GM19023 (cell line): ENCODE data around the gene BCOR.

Experiments
- ATAC-seq: cut with Tn5 transposase; IDR thresholded peaks from one replicate; pipeline ENCODE4 v1.9.1; 2021; ENCODE audit warnings: mild to moderate bottlenecking, moderate library complexity; ENCODE audit not compliant: unreplicated experiment

Gene BCOR

DNA sequence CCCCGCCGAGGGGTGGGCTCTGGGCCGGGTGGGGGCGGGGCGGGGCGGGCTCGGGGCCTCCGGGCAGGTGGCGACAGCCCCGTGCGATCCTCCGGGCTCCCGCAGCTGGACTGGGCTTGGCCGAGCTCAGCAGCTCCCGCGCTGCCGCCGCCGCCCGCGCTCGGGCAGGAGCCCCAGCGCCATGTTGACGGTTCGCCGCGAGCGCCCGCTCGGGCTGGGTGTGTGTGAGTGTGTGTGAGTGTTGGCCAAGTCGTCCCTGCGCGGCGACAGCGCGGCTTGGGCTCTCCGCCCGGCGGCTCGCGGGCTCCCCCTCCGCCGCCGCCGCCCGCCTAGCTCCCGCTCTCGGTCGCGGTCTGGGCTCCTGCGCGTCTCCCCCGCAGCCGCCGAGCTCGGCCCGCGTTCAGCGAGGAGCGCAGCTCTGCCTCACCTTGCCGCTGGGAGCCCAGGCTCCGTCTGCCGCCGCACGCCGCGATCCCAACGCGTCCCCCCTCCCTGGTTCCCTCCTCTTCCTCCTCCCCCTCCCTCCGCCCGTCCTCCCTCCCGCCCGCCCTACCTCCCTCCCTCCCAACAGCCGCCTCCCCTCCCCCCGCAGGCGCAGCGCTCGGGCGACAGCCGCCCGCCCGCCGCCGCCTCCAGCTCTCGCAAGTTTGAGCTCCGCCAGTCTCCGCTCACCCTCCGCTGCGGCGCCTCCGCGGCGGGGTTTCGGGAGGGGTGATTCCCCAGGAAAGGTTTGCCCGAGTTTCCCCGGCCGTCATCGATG lies at the start of gene BCOR:
BCOR (minus strand) TSS at position 455 of the 760 bp plus-strand sequence. CDS start 20,029 bp downstream, outside the sequence.
- peak; percentile 24 for ATAC-seq

DNA sequence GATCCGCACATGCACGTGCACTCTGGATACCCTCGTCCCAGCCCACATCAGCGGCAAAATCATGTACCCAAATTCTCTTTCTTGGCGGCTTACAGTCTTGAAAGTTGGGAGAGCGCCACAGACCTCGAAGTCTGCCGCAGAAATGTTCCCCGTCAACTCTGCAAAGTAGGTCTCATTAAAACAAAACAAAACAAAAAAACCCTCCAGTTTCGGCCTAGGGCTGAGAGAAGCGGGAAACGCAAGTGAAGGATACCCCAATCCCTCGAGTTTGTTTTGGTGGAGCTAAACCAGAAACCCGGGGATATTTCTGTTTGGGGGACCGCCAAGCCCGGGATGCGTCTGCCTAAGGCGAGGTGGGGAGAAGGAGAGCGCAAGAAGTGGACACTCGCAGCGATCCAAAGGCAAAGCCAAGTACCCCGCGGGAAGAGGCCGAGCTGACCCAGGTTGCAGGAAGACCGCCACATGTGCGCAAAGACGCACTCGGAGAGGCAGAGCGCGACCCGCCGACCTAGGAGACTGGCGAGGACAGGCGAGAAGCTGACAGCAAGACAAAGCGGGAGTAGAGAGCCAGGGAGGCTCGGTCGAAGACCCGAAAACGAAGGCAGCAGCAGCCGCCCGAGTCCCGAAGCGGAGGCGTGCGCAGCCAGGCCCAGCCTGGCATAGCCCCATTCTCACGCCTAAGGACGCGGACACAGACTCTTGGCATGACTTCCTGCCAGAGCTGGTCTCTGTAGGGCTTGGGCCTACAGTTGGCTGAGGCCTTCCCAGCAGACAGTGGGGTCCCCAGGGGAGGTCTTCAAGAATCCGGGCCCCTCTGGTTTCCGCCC lies 49.6 kb upstream of the BCOR start:
- no peak for ATAC-seq

DNA sequence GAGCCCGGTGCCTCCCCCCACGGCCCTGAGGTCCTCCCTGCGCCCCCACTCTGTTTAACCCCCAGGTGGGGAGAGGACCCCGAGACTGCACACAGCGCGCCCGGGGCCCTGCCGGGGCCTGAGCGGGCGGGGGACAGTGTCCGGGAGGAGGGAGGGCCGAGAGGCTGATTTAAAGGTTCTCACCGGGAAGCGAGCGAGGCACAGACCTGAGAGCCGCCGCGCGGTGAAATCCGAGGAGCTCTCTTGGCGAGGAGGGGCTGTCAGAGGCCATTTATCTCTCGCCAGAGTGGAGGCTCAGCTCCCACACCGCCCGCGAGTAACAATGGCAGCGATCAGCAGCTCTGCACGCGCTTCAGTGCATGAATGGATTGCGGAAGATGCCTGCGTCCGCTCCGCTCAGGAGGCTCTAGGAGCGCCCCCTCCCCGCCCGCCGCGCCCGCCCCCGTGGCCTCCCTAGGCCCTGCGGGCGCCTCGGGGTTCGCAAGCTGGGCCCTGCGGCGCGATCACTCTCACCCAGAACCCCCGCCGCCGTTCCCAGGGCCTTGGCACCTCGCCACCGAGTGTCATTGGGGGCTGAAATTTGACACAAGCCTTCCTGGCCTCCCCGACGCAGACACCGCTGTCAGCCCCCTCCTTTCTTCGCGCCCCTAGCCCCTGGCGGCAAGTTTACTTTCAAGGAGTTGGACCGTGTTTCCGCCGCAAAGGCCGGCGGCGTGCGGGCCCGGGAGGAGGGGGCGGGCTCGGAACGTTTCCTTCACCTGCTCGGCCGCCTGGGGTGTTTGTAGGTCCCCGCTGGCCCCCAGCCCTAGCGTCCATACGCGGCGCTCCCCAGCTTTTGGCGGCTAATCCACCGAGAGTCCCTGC lies 48.7 kb upstream of the BCOR start:
- no peak for ATAC-seq

DNA sequence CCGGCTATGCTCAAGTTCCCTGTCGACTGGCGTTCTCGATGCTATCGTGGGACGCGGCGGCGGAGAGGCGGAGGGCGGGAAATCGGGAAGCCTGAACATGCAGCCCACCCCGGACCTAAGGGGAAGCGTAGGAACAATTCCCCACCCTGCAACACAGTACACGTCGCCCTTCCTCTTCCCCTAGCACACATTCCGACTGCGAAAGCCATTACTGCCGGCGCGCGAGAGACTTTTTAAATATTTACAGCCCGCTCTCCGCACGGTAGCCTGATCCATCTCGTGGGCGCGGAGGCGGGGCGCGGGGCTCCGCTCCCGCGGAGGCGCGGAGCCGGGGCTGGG lies 48.1 kb upstream of the BCOR start:
- no peak for ATAC-seq

DNA sequence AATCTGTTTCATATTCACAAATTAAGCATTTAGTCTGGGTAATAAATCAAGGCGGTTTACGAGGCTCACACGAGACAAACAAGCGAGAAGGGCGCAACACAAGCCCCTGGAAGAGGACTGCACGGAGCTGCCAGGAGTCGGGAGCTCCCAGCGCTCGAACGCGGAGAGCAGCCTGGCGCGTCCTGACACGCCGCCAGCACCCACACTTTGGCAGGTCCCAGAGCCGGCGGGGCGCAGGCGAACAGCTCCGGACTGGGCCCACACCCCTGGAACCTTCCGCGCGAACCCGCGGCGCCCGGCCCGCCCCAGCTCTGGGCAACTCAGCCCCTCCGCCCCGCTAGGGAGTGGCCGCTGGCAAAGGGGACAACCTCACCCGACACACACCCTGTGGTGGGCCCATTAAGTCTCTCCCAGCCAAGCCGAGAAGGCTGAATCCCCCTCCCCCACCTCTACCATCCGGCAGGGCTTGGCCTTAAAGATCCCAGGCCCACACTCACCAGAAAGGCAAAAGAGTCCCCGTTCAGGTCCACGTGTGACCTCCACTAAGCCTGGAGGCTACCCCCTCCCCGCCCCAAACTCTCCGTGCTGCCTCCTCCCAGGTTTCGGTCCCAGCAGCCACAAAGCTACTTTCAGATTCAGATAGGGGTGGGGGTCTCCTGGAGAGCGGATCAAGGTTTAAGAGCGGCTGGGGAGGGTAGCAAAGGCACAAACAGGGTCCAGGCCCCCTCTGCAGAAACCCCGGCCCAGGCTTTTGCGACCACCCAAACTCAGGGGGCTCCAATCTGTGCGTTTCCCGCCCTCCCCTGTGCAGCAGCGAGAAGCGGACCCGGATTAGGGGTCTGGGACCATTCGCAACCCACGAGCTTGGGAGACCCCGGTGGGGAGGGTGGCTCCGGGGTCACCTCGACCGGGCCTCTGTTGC lies 47.5 kb upstream of the BCOR start:
- ATAC-seq: no peak

DNA sequence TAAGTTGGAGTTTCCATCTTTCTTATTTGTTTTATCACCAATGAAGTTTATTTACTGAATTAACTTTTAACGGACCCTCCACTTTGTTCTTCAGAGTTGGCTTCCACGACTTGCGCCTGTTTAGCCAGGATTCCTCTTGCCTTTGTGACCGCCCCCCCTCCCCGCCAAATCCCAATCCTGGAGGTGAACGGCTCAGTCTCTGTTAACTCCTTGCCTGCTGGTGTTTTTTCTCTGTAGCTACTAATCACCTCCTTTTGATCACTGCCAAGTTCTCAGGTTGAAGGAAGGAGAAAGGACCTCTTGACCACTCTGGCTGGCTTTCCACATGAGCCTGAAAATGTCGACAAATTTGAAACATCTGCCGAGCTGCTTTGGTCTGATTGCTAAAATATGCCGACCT lies 46.8 kb upstream of the BCOR start:
- no peak for ATAC-seq

DNA sequence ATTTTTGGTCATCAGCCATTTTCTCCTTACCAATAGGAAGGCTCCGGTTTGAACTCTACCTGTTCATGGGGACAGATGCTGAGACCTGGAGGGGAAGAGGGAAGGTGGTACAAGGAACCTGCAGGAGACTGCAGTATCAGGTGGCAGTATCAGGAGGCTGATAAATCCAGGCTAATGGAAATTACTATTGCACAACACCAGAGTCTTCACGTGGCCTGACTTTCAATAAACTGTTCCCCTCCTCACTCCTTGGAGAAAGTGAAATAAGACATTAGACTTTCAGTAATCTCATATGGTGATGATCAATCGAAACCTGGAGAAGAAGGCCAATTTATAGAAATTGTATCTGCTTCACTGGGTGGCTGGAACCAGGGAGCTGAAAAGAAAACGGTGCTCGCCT lies 46.2 kb upstream of the BCOR start:
- ATAC-seq: no peak

DNA sequence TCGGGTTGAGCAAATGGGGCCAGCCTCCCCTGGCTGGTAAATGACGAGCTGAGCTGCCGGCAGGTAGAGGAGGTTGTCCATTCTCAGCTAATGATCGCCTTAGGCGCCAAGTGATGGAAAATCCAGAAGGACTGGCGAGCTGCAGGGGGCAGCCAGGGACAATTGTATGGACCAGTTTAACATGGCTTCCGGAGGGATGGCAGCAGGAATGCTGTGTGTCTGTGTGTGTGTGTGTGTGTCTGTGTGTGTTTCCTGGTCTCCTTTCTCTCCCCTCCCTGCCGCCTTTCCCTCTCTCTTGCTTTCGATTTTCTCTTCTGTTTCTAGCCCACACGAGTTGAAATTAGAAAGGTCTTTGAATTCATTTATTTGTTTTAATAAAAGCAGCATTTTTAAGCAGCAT lies 45.2 kb upstream of the BCOR start:
- no peak for ATAC-seq

DNA sequence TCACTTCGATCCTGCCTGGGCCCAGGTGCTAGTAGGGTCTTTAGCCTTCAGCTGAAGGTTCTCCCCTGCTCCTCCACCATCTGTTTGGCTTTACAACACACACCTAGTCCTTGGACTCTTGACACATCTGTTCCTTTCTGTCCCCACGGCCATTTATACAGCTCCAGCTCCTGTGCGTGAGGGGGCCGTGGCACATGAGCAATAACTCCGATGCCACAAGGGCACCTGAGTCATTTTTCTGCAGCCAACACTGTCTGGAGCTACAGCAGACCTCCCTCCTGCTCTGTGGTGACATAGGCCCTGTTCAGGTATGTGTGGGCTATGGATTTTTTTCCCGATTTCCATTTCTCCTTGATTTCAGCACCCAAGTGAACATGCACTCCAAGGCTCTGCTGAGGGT lies 44.7 kb upstream of the BCOR start:
- no peak for ATAC-seq

DNA sequence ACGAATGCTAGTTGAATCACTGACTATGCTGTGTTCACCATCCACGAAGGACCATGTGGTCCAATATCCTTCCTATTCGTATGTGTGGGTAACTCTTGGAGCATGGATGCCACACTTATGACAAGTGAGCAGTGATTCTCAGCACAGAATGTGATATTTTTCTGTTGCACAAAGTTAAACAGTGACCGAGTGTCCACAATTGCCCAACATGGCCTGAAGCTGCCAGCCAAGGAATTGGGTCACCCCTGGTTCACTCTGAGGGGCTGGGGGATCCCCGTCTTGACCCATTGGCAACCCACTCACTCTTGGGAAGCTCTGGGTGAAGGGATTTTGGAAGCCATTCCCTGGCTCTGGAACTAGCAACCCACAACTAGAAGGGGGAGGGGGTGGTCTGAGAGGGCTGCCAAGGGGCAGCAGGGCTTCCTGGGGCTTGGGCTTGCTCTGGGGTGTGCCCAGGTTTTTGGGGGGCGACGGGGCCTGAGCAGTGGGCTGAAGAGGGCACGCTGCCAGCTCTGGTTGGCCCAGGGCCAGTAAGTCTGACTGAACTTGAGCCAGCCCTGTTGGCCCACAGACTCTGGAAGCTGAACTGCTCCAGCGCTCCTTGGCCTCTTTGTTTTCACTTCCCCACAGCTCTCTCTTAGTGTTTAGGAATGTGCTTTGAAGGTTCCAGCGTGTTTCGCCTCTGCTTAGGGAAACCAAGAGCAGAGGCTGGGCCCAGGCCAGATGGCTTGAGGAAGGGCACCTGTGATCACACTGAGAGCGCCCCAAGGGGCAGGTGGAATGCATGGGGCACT lies 43.1 kb upstream of the BCOR start:
- ATAC-seq: no peak

DNA sequence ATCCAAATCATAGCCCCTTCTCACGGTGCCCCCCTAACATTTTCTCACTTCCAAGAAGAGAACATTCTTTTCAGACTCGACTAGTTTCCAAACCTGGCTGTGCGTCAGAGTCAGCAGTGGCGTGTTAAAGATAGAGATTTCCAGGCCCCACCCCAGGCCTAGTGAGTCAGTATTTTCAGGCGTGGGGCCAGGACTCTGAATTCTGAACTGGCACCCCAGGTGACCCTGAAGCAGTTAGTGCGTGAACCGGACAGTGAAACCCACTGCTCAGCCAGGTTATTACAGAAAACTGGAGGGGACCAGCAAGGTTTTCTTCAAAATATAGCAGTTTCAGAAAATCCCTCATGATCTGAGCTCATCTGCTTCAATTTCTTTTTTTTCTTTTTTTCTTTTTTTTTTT lies 35.0 kb upstream of the BCOR start:
- no peak for ATAC-seq

DNA sequence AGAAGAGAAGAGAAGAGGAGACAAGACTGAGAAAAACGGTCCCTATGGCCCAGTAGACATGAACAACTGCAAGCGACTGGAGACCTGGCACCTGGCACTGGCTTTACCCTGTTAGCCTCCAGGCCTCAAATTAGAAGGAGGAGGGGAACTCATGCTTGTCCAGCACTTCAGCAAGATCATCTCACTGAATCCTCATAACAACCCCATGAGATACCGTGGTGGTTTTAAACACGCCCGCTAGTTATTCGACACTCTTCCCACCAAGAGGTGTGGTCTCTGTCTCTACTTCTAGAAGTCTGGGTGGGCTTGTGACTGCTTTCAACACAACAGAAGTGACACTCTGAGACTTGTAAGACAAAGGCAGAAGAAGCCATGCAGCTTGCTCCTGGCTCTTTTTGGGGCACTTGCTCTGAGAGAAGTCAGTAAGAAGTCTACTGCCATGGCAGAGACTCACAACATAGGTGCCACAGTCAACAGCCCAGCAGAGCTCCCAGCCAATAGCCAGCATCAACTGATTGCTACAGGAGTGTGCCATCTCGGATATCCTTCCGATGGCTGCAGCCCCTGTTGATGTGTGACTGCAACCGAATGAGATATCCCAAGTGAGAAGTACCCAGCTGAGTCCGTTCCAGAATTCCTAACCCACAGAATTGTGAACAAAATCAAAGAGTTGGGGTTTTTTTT lies 34.0 kb upstream of the BCOR start:
- ATAC-seq: no peak

DNA sequence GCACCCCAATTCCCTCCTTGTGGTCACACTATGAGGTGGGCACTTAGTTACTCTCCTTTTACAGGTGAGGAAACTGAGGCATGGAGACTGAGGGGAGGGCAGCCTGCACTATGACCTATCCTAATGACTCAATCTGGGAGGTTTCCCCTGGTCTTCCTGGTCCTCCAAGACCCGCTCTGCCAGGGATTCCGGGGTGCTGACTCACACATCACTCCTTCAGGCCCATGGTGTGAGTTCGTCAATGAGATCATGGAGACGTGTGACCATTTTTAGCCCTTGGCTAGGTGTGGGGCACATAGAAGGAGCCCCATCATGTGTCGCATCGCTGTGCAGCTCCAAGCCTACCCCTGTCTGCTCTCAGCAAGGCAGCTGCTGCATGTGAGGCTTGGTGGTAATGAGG lies 32.4 kb upstream of the BCOR start:
- no peak for ATAC-seq

DNA sequence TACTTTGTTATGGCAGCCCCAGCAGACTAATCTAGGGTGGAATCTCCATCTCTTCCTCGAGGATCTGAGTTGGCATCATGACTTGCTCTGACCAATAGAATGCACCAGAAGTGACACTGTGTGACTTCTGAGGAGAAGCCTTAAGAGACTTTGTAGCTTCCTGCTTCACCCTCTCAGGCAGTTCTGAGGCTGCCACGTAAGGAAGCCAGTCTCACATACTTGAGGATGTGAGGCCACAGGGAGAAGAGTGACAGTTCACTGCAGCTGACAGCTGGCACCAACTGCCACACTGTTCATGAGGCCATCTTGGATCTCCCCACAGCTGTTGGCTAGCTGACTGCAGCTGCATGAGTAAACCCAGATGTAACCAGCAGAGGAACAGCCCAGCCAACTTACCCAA lies 29.3 kb upstream of the BCOR start:
- ATAC-seq: no peak

DNA sequence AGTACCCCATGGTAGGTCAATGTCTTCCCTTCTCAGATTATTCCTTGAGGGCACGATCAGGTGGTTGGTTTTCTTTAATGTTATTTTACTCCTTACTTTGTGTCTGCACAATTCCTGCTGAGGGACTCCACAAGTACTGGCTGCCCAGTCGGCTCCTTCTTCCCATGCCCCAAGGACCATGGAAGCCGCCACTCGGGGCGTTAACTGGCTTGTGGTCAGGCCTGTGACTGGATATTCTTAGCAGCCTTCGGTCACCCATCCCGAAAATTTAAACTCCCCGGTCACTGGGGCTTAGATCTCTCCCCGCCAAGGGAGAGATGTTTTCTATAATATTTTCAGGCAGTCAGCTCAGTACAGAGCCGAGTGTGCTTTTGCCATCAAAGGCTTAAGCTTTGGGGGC lies 24.7 kb upstream of the BCOR start:
- no peak for ATAC-seq

DNA sequence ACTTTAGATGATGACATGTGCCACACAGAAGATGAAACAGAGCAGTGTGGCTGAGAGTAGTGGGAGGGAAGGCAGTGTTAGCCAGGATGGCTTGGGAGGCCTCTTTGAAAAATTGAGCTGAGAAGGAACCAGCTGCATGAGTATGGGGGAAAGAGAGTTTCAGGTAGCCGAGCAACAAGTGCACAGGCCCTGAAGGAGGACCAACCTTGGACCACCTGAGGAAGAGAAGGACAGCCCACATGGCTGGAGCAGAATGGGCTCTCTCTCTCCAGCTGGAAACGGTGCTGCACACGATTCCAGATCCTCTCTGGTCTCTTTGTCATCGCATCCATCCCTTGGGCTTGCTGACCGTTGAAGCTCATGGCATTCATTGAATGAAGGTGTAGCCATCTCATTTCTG lies 23.9 kb upstream of the BCOR start:
- ATAC-seq: no peak

DNA sequence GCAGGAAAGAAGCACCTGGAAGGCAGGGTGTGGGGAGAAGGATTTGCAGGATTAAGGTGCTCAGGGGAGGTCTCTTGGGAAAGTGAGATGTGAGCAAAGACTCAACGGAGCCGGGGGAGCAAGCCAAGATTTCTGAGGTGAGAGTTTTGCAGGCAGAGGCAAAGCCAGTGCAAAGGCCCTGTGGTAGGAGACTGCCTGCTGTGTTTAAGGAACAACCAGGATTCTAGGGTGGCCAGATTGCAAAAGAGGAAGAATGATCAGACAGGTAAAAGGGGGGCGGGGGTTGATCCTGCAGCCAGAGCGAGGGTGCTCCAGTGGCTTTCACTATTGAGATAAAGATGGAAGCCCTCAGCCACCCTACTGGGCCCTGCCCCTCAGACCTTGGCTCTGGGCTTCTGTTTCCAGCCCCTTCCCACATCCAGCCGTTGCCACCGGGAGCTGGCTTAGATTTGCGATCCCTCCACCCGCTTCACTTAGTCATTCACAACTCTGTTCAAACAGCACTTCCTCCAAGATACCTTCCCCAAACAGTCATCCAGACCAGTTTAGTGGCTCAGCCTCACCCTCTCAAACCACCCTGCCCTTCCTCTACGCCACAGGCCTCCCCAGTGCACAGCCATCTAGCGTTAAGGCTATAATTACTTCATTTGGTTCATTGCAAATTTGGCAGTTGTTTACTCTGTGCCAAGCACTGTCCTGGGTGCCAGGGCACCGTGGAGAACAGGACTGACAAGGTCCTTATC lies 23.3 kb upstream of the BCOR start:
- ATAC-seq: no peak

DNA sequence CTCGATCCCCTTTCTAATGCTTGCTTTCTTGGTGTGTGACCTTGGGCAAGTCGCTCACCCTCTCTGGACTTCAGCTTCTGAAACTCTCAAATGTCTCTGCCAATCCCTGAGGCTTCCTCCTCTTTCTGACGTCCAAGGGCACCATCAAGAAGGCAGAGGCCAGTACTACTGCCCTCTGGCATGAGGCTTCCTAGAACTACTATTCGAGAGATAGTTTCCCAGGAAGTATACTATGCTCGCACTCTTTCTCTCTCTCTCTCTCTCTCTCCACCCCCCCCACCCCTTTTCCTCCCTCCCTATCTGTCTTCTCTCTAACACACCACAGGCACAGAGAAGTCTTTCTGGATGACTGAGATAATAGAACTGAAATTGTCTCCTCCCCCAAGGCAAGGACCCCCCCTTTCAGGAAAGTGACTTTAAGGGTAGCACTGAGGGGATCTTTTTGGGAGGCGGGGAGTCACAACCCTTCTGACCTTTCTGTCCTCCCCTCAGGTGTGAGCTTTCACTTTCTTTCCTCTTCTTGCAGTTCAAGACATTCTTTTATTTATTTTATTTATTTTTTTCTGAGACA lies 20.0 kb upstream of the BCOR start:
- no peak for ATAC-seq
